Common myeloid progenitor, CD34-positive (primary cell): ENCODE measurements around the gene GRIK5.
"Not testable (repeated sequence)": the region's sequence is repeated elsewhere in the genome, so short reads cannot be mapped to it uniquely, and the experiment has no call there.

Experiments used
- CTCF ChIA-PET: fragments of 350-600 bp; sonication (Branson Sonifier 250); formaldehyde crosslinking; loops from one replicate; lab custom pipeline; 2021; ENCODE audit warnings: antibody characterized with exemption; lab: Charles Lee
- POLR2A ChIA-PET: fragments of 350-600 bp; sonication (Branson Sonifier 250); formaldehyde crosslinking; loops from one replicate; lab custom pipeline; 2021; ENCODE audit warnings: antibody characterized with exemption; lab: Charles Lee
- DNase-seq, 3 donors: peaks; one replicate each; pipeline versions ENCODE4 v3.0.0 to v3.0.0-alpha.2; 2013
- H3K27ac ChIP-seq, 2 experiments: 1 replicate in 1 of 2; 2 replicates in 1 of 2; pipeline ENCODE4 v1.7.0; 2013; ENCODE audit warnings: inconsistent platforms in 2 of 2, low read length in 2 of 2, mild to moderate bottlenecking in 2 of 2, low read depth in 1 of 2, moderate library complexity in 1 of 2; ENCODE audit not compliant: severe bottlenecking in 2 of 2, insufficient read depth in 1 of 2, poor library complexity in 1 of 2
- H3K27me3 ChIP-seq, 5 experiments: replicated peaks in 2 of 5; 1 replicate in 3 of 5; 2 replicates in 2 of 5; pipeline versions ENCODE4 v1.6.1 to v1.7.0; 2013; ENCODE audit warnings: low read length in 4 of 5, mild to moderate bottlenecking in 2 of 5, moderate library complexity in 2 of 5, inconsistent platforms in 1 of 5; ENCODE audit not compliant: insufficient read depth in 5 of 5, control insufficient read depth in 4 of 5
- H3K36me3 ChIP-seq, 4 experiments: 1 replicate in 2 of 4; 2 replicates in 2 of 4; pipeline versions ENCODE4 v1.6.1 to v1.7.0; 2013; ENCODE audit warnings: low read length in 3 of 4, control low read depth in 1 of 4, mild to moderate bottlenecking in 1 of 4; ENCODE audit not compliant: control insufficient read depth in 4 of 4, insufficient read depth in 4 of 4
- H3K4me1 ChIP-seq, 4 experiments: 1 replicate in 3 of 4; 2 replicates in 1 of 4; pipeline versions ENCODE4 v1.6.1 to v1.7.1; 2013; ENCODE audit warnings: low read length in 3 of 4, mild to moderate bottlenecking in 3 of 4, control low read depth in 1 of 4, inconsistent platforms in 1 of 4, moderate library complexity in 1 of 4; ENCODE audit not compliant: control insufficient read depth in 4 of 4, insufficient read depth in 4 of 4; ENCODE audit errors: control extremely low read depth in 1 of 4
- H3K4me3 ChIP-seq, 7 experiments: 1 replicate in 4 of 7; 2 replicates in 3 of 7; pipeline versions ENCODE4 v1.5.1 to v1.7.0; 2013; ENCODE audit warnings: mild to moderate bottlenecking in 7 of 7, low read length in 6 of 7, moderate library complexity in 6 of 7, inconsistent platforms in 2 of 7, low read depth in 2 of 7, control low read depth in 1 of 7; ENCODE audit not compliant: insufficient read depth in 4 of 7, control insufficient read depth in 1 of 7; ENCODE audit errors: extremely low read depth in 1 of 7
- H3K9me3 ChIP-seq, 5 experiments: 1 replicate in 4 of 5; 2 replicates in 1 of 5; pipeline versions ENCODE4 v1.6.1 to v1.7.1; 2013; ENCODE audit warnings: low read length in 4 of 5, mild to moderate bottlenecking in 2 of 5, inconsistent platforms in 1 of 5, low read depth in 1 of 5, moderate library complexity in 1 of 5; ENCODE audit not compliant: control insufficient read depth in 4 of 5, insufficient read depth in 2 of 5; ENCODE audit errors: control extremely low read depth in 1 of 5
- WGBS: methylation state at CpG from one replicate; pipeline ENCODE4 v1.1.5; 2013; ENCODE audit not compliant: insufficient coverage; 5-methylcytosine and 5-hydroxymethylcytosine counted together

The GRIK5 gene

GRCh38 chr19:42105368-42105767 lies 35.4 kb upstream of the GRIK5 start:
- Histone ChIP-seq H3K4me1 (peaks cover 0 to 6% (median 2%) of the 10 kb centered on the region in 4 experiments), H3K36me3 (peaks cover 0 to 2% (median 0%) of the 10 kb centered on the region in 4 experiments), H3K9me3 (no peaks in the 10 kb centered on the region), H3K4me3 (no peak overlapping the region), H3K27ac (no peak overlapping the region), H3K27me3 (no peaks in the 10 kb centered on the region)
- POLR2A ChIA-PET = no interaction called here
- CTCF ChIA-PET = interaction anchor here (1.0 kb wide), 3 partner anchors 13 to 335 kb away, joined by 3 read pairs; no protein-coding TSS in a partner anchor
- WGBS = 100% methylated on average over 2 of the region's 2 CpGs
- no peak for DNase-seq

- Histone ChIP-seq H3K9me3 (no peaks in the 10 kb centered on the region), H3K27me3 (no peaks in the 10 kb centered on the region), H3K4me3 (no peak overlapping the region), H3K27ac (no peak overlapping the region), H3K4me1 (no peaks in the 10 kb centered on the region), H3K36me3 (peaks cover 0 to 7% (median 3%) of the 10 kb centered on the region in 4 experiments)
- 92% methylated on average over 2 of the region's 2 CpGs for WGBS
- DNase-seq = no peak
- ChIA-PET POLR2A (no interaction called here), CTCF (interaction anchor here (0.6 to 3.0 kb wide), 9 partner anchors 8 to 196 kb away, joined by 3 to 10 read pairs (median 3); partner anchors contain the start of genes GSK3A and POU2F2)
Observed at GRCh38 chr19:42102877-42103276, 32.9 kb upstream of the GRIK5 start.

- 100% methylated on average over 10 of the region's 10 CpGs for WGBS
- POLR2A ChIA-PET, H3K4me3 ChIP-seq, H3K9me3 ChIP-seq, DNase-seq, H3K4me1 ChIP-seq, H3K27ac ChIP-seq, H3K27me3 ChIP-seq: not testable (repeated sequence)
- peaks cover 3 to 17% (median 6%) of the 10 kb centered on the region in 4 experiments for H3K36me3 ChIP-seq
- CTCF ChIA-PET = interaction anchor here (1.4 to 5.7 kb wide), 6 partner anchors 9 to 189 kb away, joined by 3 to 25 read pairs (median 7); no protein-coding TSS in a partner anchor
Observed at GRCh38 chr19:42100241-42100640, 30.2 kb upstream of the GRIK5 start.

- Histone ChIP-seq H3K4me1 (no peaks in the 10 kb centered on the region), H3K4me3 (no peak overlapping the region), H3K36me3 (peaks cover 6 to 25% (median 7%) of the 10 kb centered on the region in 4 experiments), H3K27ac (no peak overlapping the region), H3K9me3 (no peaks in the 10 kb centered on the region), H3K27me3 (no peaks in the 10 kb centered on the region)
- no peak for DNase-seq
- POLR2A ChIA-PET = no interaction called here
- WGBS = 97% methylated on average over 5 of the region's 6 CpGs
- CTCF ChIA-PET = interaction anchor here (1.0 to 5.7 kb wide), 4 partner anchors 10 to 189 kb away, joined by 3 to 25 read pairs (median 4); no protein-coding TSS in a partner anchor
Observed at GRCh38 chr19:42099336-42099925, 29.4 kb upstream of the GRIK5 start.

GRCh38 chr19:42098781-42099180 lies 28.8 kb upstream of the GRIK5 start:
- Histone ChIP-seq H3K36me3 (peaks cover 6 to 27% (median 10%) of the 10 kb centered on the region in 4 experiments), H3K27ac (no peak overlapping the region), H3K27me3 (no peaks in the 10 kb centered on the region), H3K4me3 (no peak overlapping the region), H3K9me3 (no peaks in the 10 kb centered on the region), H3K4me1 (no peaks in the 10 kb centered on the region)
- ChIA-PET CTCF (interaction anchor here (1.0 to 5.7 kb wide), 4 partner anchors 10 to 190 kb away, joined by 3 to 25 read pairs (median 4); no protein-coding TSS in a partner anchor), POLR2A (no interaction called here)
- WGBS = 100% methylated on average over 5 of the region's 6 CpGs
- DNase-seq = no peak

GRCh38 chr19:42097461-42097860 lies 27.5 kb upstream of the GRIK5 start:
- H3K27ac ChIP-seq = no peak overlapping the region
- H3K4me3 ChIP-seq = no peak overlapping the region
- H3K27me3 ChIP-seq = no peaks in the 10 kb centered on the region
- peaks cover 7 to 31% (median 10%) of the 10 kb centered on the region in 4 experiments for H3K36me3 ChIP-seq
- no peak for DNase-seq
- ChIA-PET CTCF (interaction anchor here (1.3 to 5.7 kb wide), 3 partner anchors 12 to 138 kb away, joined by 3 to 25 read pairs (median 7); no protein-coding TSS in a partner anchor), POLR2A (no interaction called here)
- WGBS = 100% methylated on average over 3 of the region's 5 CpGs
- peaks cover 0 to 3% (median under 1%) of the 10 kb centered on the region in 4 experiments for H3K4me1 ChIP-seq
- H3K9me3 ChIP-seq = no peaks in the 10 kb centered on the region

GRCh38 chr19:42096255-42096837 lies 26.3 kb upstream of the GRIK5 start:
- H3K27me3 ChIP-seq = no peaks in the 10 kb centered on the region
- no peaks in the 10 kb centered on the region for H3K9me3 ChIP-seq
- H3K4me1 ChIP-seq = peaks cover 0 to 12% (median 6%) of the 10 kb centered on the region in 4 experiments
- peaks cover 7 to 31% (median 10%) of the 10 kb centered on the region in 4 experiments for H3K36me3 ChIP-seq
- H3K27ac ChIP-seq = no peak overlapping the region
- CTCF ChIA-PET = interaction anchor here (0.5 to 5.7 kb wide), 5 partner anchors 12 to 147 kb away, joined by 3 to 25 read pairs (median 3); no protein-coding TSS in a partner anchor
- 97% methylated on average over 11 of the region's 15 CpGs for WGBS
- no peak overlapping the region for H3K4me3 ChIP-seq
- no peak for DNase-seq
- POLR2A ChIA-PET = no interaction called here
